MM.1S (cell line): Measurements from ENCODE around the gene SEMA4D.

ENCODE experiments used
- CTCF ChIP-seq: fragments of 300-600 bp; sonication (generic); IDR thresholded peaks from 2 replicates; pipeline ENCODE4 v1.5.1; 2016; ENCODE audit warnings: antibody characterized with exemption, low read length, mixed read lengths
- EZH2 ChIP-seq: fragments of 300-600 bp; sonication (generic); optimal IDR thresholded peaks from 2 replicates; pipeline ENCODE3; 2017; ENCODE audit warnings: low read depth, mild to moderate bottlenecking, antibody characterized with exemption, low read length, mixed read lengths

GRCh38 chr9:89428222-89428761 is 69.6 kb downstream of the SEMA4D start:
- no peak for TF ChIP-seq CTCF
- TF ChIP-seq EZH2, result no peak
